ENCODE measurements around the gene FAM124A.

Gene FAM124A

DNA sequence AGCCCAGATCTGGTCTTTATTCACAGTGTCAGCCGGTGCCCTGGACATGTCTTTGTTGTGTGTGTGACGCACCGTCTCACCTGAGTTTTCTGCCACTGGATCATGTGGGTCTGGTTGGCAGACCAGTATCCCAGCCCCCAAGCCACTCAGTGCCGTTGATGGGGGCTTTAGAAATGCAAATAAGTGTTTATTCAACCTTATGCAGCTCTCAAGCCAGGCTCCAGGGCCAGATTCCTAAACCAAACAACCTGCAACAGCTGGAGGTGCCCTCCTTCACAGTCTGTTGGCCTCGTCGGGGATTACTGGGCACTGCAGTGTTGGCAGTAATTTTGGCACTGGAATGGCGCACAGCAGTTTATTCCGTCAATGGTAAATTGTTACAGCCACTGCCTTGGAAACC is 21.6 kb downstream of the FAM124A start:
- DNase-seq: no peak

DNA sequence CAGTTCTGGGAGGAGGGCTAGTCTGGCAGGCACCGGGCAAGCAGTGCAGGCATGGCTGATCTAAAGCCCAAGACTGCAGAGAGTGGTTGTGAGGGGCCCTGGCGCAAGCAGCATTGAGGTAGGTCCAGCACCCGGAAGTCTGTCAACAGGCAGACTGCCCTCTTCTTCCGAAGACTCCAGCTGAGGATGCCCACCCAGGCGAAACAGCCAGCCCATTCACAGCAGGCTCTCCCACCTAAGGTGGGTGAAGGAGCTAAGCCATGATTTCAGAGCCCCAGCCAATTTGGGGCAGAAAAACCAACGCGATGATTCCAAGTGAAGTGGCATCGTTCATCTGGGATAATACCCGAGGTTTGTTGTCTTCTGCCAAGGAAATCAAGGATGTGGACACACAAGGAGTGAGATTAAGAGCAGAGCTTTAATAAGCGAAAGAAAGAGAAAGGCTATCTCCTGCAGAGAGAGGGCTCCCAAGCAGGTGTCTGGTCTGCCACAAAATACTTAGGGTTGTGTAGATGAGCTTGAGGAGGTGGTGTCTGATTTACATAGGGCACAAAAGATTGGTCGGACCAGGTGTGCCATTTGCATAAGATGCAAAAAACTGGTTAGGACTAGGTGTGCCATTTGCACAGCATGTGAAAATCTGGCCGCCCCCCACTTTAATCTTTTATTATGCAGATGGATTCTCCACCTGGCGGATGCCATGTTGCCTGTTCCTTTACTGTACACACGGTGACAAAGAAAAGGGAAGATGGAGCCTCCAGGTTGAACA is 22.6 kb downstream of the FAM124A start:
- DNase-seq: no peak

DNA sequence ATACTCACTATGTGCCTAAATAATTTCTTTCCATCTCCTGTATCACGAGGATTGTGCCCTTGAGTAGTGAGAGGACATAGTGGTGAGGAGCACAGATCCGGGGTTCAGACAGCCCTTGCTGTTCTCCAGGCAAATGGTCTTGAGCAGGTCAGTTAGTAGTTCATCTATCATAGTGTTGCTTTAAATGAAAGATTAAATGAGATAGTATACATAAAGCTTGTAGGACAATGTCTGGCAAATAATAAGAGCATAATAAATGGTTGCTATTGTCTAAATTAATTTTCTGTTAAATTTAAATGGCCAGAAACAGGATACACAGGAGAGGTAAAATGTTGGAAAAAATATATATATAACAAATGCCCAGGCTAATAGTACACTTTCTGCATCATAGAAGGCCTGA is 23.4 kb downstream of the FAM124A start:
- no peak for DNase-seq

GRCh38 chr13:51246025-51246417 is 23.8 kb downstream of the FAM124A start:
- DNase-seq: no peak

DNA sequence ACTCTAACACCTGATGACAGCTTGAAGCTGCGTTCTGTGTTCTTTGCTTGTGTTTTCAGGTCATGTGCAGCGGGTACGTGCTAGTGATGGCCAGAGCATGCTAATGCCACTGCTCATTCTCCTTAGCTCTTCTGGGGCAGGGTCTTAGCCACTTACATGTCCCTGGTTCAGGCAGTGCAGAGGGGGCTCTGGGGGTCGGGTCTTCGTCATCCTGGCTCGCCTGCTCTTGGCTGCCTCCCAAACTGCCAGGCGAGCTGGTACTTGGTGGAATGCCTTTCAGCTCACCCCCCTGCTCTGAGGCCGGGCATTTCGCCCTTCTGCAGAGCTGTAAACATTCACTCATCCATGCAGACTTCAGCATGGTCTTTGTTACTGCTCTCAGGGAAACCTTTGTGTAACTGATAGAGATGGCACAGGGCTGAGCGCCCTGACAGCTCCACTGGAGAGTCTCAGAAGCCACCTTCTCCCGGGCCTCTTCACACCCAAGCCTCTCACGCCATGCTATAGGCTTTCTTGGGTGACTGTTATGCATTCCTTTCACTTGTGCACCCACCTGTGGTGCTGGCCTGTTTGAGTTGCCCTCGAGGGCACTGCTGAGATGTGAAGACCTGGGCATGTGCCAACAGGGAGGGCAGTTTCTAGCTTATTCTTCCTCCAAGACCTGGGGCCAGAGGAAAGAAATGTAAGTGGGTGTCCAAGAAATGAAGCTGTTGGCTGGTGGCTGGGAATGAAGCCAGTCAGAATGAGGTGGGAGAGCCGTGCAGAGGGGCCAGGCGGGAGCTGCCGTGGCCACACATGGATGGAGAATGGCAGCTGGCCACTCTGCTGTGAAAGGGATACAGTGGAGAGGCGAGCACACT is 24.4 kb downstream of the FAM124A start:
- no peak for DNase-seq

DNA sequence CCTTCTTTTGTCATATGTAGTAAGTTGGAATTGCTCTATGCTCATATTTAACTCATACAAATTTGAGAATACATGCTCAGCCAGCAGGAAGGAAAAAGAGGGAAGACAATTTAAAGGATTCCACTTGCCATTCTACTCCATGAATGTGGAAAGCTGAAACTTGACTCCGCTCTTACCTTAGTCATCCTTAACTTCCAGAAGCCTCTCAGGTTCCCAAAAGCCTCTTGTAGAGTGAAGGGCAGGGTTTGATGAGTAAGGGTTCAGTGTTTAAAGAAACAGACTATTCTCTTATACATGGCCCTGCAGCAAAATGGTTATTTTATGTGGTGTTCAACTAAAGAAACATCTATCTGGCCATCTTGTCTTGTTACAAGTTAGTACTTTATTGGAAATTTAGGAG is 27.1 kb downstream of the FAM124A start:
- DNase-seq: no peak

DNA sequence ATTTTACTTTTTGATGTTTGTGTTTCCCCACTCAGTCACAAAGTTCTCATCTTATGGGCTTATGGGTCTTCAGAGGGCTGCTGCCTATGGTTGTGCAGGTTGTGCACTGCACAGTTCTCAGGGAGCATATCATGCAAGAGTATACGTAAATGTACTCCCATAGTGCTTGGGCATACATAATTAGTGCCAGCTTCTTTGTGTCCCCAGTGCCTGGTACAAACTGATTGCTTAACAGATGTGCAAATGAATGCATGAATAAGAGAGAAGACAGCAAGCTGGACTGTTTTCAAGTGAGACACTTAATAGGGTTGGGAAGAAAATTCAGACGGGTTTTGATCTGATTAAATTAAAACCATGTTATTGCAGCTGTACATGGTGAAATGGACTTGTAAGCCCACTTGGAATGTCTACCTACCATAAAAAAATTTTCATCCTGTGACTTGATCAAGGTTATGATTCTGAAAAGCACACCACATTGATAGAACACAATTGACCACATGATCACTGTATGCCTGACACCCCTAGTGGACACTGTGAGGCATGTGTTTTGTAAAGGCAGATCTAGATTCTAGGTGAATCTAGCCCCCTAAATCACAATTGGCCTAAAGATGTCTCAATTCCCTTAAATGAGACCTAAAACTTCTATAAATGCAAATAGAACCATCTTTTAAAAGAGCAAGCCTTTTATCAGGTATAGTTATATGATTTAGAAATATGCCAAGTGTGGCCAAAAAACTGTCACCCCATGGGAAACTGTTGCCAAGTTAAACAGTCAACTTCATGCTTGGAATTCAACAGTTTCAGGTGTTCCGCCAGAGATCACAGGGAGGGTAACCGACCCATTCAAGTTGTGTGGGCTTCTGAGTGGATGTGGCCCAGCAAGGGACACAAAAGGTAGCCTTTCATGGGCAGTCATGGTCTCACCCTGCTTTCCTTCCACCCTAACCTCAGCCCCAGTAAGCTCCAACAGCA is 27.9 kb downstream of the FAM124A start:
- DNase-seq: no peak

- no peak for DNase-seq
These were observed 29.3 kb downstream of the FAM124A start for GRCh38 chr13:51251480-51251879.

GRCh38 chr13:51252954-51253532 is 30.8 kb downstream of the FAM124A start:
- DNase-seq: no peak

GRCh38 chr13:51255556-51255955 is 33.4 kb downstream of the FAM124A start:
- DNase-seq: no peak

GRCh38 chr13:51257187-51257586 is 35.0 kb downstream of the FAM124A start:
- DNase-seq: no peak

DNA sequence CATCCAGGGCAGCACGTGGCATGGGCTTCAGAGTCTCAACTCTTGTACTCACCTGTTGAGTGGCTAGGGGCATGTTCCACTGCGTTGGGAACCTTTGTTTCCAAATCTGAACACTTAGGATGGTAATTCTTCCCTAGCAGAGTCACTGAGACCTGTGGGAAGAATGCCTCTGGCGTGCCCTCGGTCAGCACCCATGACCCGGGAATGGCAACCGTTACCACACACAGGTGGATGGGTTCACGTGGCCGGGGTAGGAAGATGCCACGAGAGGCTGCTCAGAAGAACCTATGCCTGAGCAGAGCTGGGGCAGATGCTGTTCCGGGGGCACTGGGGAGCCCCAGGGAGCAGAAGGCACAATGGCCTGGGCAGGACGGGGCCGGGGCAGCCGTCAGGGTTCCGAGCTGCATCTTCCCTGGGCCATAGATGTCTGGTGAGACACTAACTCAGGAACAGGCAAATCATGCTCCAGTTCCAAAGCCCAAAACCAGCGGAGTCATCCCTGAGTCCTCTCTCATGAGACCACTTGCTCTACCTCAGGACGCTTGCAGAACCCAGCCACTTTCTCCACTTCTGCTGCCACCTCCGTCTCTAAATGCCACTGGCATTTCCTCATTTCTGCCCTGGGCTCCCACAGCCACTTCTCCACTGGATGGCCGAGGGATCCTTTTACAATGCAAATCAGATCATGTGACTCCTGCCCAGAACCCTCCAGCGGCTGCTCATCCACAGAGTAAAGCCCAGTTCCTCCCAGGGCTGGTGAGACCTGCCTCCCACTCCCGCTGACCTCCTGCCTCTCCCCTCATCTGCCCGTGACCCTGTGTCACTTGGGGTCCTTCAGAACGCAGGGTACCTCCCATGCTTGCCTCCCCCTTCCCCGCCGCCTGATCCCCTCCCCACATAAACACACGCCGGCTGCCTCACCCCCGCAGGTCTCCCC is 36.7 kb downstream of the FAM124A start:
- no peak for DNase-seq

- no peak for DNase-seq
These were observed 38.0 kb downstream of the FAM124A start for GRCh38 chr13:51260154-51260553.

DNA sequence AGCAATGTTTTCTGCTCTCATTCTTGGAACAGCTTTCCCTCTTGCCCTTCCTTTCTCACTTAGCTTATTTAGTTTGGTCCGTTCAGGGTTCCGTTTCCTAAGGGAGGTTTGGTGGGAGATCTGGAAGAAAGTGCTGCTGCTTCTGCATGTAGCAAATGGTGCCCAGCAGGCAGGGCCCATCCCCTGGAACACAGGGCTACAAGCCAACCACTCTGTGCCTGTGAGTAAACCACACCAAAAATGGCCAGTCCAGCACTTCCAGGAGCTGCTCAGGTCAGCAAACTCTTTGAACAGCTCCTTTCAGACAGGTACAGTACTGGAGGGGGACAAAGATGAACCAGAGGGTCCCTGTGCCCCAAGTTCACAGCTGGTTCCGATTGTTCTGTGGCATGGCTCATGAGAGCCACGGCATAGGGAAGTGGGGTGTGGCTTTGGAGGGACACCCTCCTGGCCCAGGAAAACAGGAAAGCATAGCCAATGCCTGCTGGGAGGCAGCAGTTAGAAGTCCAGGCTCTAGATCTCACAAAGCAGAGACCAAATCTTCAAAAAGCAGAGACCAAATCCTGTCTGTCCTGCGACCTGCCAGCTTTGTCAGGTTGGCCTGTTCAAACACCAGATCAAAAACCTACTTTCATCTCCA is 39.5 kb downstream of the FAM124A start:
- DNase-seq: no peak

- DNase-seq: no peak
These were observed 40.5 kb downstream of the FAM124A start for GRCh38 chr13:51262501-51263211.

DNA sequence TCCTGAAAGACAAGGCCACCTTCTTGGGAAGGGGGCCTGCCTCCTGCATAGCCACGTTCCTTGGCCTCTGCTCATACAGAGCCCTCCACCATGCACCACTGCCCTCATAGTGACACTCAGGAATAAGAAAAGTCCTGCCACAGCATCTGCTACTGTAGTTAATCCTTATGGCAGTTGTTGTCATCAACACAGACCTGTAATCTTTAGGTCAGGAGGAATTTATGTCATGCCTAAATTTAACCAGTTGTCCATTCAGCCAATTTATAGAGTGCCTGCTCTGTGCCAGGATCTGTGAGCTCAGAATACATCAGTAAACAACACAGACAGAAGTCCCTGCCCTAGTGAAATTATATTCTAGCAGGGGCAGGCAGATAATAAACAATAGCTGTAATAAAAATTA is 44.4 kb downstream of the FAM124A start:
- no peak for DNase-seq

- no peak for DNase-seq
These were observed 45.4 kb downstream of the FAM124A start for GRCh38 chr13:51267622-51268021.

- no peak for DNase-seq
These were observed 46.8 kb downstream of the FAM124A start for GRCh38 chr13:51269039-51269438.

- no peak for DNase-seq
These were observed 48.6 kb downstream of the FAM124A start for GRCh38 chr13:51270623-51271415.

All from GOT3 (cell line).